Upper lobe of left lung (tissue), 6 donors: Measurements from ENCODE around the gene FLYWCH2. TPM values are rescaled to one million over a fixed set of nuclear protein-coding genes. Genes with fewer than 3 reads are reported as not detected.

Experiments
- ATAC-seq, 2 donors: fragments of 200-7000 bp; cut with Tn5 transposase; one replicate each; pipeline ENCODE4 v1.9.1; 2022; ENCODE audit warnings: mild to moderate bottlenecking in 2 of 2, moderate library complexity in 2 of 2; ENCODE audit not compliant: low FRiP score in 2 of 2
- DNase-seq, 2 donors: peaks; one replicate each; pipeline ENCODE4 v3.0.0-alpha.2; 2019 to 2020
- H3K27ac ChIP-seq, 4 donors: fragments of 200-600 bp; sonication (generic); one replicate each; pipeline ENCODE4 v1.5.1; 2016 to 2019
- H3K27me3 ChIP-seq, 4 donors: fragments of 200-600 bp; sonication (generic); one replicate each; pipeline ENCODE4 v1.5.1; 2017 to 2019
- H3K36me3 ChIP-seq, 4 donors: fragments of 200-600 bp; sonication (generic); one replicate each; pipeline ENCODE4 v1.5.1; 2016 to 2019
- H3K4me1 ChIP-seq, 4 donors: fragments of 200-600 bp; sonication (generic); one replicate each; pipeline ENCODE4 v1.5.1; 2018 to 2019
- H3K4me3 ChIP-seq, 4 donors: fragments of 200-600 bp; sonication (generic); one replicate each; pipeline ENCODE4 v1.5.1; 2017 to 2019; ENCODE audit warnings: mild to moderate bottlenecking in 2 of 4, moderate library complexity in 1 of 4
- H3K9me3 ChIP-seq, 4 donors: fragments of 200-600 bp; sonication (generic); one replicate each; pipeline ENCODE4 v1.5.1; 2018 to 2019
- CTCF ChIP-seq, 6 experiments: fragments of 450-650 bp in 4 of 6; fragments of 200-600 bp in 2 of 6; sonication (generic) in 2 of 6; IDR thresholded peaks; one replicate each; pipeline ENCODE4 v1.5.1; 2016 to 2019; ENCODE audit warnings: antibody characterized with exemption in 6 of 6
- EP300 ChIP-seq, 4 donors: sonication (generic); formaldehyde crosslinking; IDR thresholded peaks; one replicate each; pipeline ENCODE4 v1.5.1; 2017; ENCODE audit warnings: antibody characterized with exemption in 4 of 4, control low read depth in 2 of 4
- POLR2A ChIP-seq, 4 donors: fragments of 450-650 bp; IDR thresholded peaks; one replicate each; pipeline ENCODE4 v1.5.1; 2016 to 2017; ENCODE audit warnings: antibody characterized with exemption in 4 of 4, mild to moderate bottlenecking in 2 of 4
- POLR2AphosphoS5 ChIP-seq, 2 donors: sonication (generic); formaldehyde crosslinking; IDR thresholded peaks; one replicate each; pipeline ENCODE4 v1.5.1; 2017; ENCODE audit warnings: antibody characterized with exemption in 2 of 2
- WGBS, 2 donors: methylation state at CpG; one replicate each; pipeline ENCODE4 v1.1.5; 2017 to 2018; 5-methylcytosine and 5-hydroxymethylcytosine counted together
- total RNA-seq, 6 donors: library from RNA; depleted of rRNA in 4 of 6; stranded (reverse); fragments of >200 nt in 4 of 6; gene quantifications; one replicate each; pipeline versions ENCODE4 v1.1.0 to v1.2.1, GENCODE V29; 2016 to 2021
- donor health status: DM: no; HTN: no; CAD: no; lungs with moderate emphysema.
- donor health status: DM: no; HTN: yes; CAD: no; lungs with severe emphysema.

The FLYWCH2 gene
- total RNA-seq, 6 donors from 2014 or later, result 31.2 to 70.1 (median 39.7) TPM

GRCh38 chr16:2883458-2883908 lies 468 bp downstream of the FLYWCH2 start:
- WGBS, 2 donors, result 0 to 5% methylated on average over 4 to 31 of the region's 31 CpGs
- peak in 1 of 2 donors; percentile 90 for DNase-seq

GRCh38 chr16:2884041-2884451 lies 1.0 kb downstream of the FLYWCH2 start:
- no peak for DNase-seq
- peak overlapping the region; percentile 75 to 93 (median 85) for H3K4me3 ChIP-seq
- peaks cover 11 to 20% (median 14%) of the 10 kb centered on the region in 4 donors for H3K4me1 ChIP-seq
- no peak for ATAC-seq
- no peaks in the 10 kb centered on the region for H3K27me3 ChIP-seq
- peak overlapping the region; percentile 95 to 98 (median 96) for H3K27ac ChIP-seq
- no peaks in the 10 kb centered on the region for H3K36me3 ChIP-seq
- no peaks in the 10 kb centered on the region for H3K9me3 ChIP-seq
- 62 to 70% methylated on average over 13 to 18 of the region's 18 CpGs for WGBS, 2 donors
- TF ChIP-seq CTCF (IDR thresholded peaks at IDR 0.05) (no peak), POLR2A (IDR thresholded peaks at IDR 0.05) (no peak), EP300 (IDR thresholded peaks at IDR 0.05) (no peak), POLR2AphosphoS5 (IDR thresholded peaks at IDR 0.05) (no peak)

More at GRCh38 chr16:2883458-2883908, 468 bp downstream of the FLYWCH2 start:
- Histone ChIP-seq H3K4me1 (peaks cover 11 to 20% (median 14%) of the 10 kb centered on the region in 4 donors), H3K9me3 (no peaks in the 10 kb centered on the region), H3K36me3 (no peaks in the 10 kb centered on the region), H3K27ac (peak overlapping the region; percentile 95 to 98 (median 96)), H3K27me3 (no peaks in the 10 kb centered on the region), H3K4me3 (peak overlapping the region; percentile 75 to 93 (median 85))
- ATAC-seq, result peak in 1 of 2 donors; percentile 28
- TF ChIP-seq POLR2AphosphoS5 (IDR thresholded peaks at IDR 0.05) (no peak), POLR2A (IDR thresholded peaks at IDR 0.05) (peak in 1 of 4 donors; percentile 5)

GRCh38 chr16:2894231-2894630 lies 11.2 kb downstream of the FLYWCH2 start:
- peaks cover 0 to 12% (median 9%) of the 10 kb centered on the region in 4 donors for H3K4me1 ChIP-seq
- ATAC-seq (no peak), DNase-seq (peak in 1 of 2 donors; percentile 60)
- peaks cover 0 to 28% (median 11%) of the 10 kb centered on the region in 4 donors for H3K36me3 ChIP-seq
- no peaks in the 10 kb centered on the region for H3K27me3 ChIP-seq
- TF ChIP-seq POLR2A (IDR thresholded peaks at IDR 0.05) (no peak), POLR2AphosphoS5 (IDR thresholded peaks at IDR 0.05) (no peak), CTCF (IDR thresholded peaks at IDR 0.05) (no peak)
- no peak overlapping the region for H3K27ac ChIP-seq
- H3K9me3 ChIP-seq, result no peaks in the 10 kb centered on the region
- H3K4me3 ChIP-seq, result no peak overlapping the region
- 90 to 93% methylated on average over 31 of the region's 31 CpGs for WGBS, 2 donors

- Histone ChIP-seq H3K27ac (no peak overlapping the region), H3K36me3 (peaks cover 0 to 33% (median 13%) of the 10 kb centered on the region in 4 donors), H3K4me3 (no peak overlapping the region), H3K9me3 (no peaks in the 10 kb centered on the region), H3K27me3 (no peaks in the 10 kb centered on the region), H3K4me1 (peaks cover 0 to 12% (median 7%) of the 10 kb centered on the region in 4 donors)
- DNase-seq, result no peak
- WGBS, 2 donors, result 79 to 89% methylated on average over 3 to 4 of the region's 4 CpGs
- TF ChIP-seq POLR2AphosphoS5 (IDR thresholded peaks at IDR 0.05), result no peak
- no peak for TF ChIP-seq POLR2A (IDR thresholded peaks at IDR 0.05)
- no peak for TF ChIP-seq CTCF (IDR thresholded peaks at IDR 0.05)
- no peak for TF ChIP-seq EP300 (IDR thresholded peaks at IDR 0.05)
- ATAC-seq, result no peak
Measured at GRCh38 chr16:2895813-2896212, 12.8 kb downstream of the FLYWCH2 start.

GRCh38 chr16:2896480-2897010 lies 13.5 kb downstream of the FLYWCH2 start:
- Histone ChIP-seq H3K27ac (no peak overlapping the region), H3K27me3 (no peaks in the 10 kb centered on the region), H3K4me1 (peaks cover 0 to 4% (median under 1%) of the 10 kb centered on the region in 4 donors), H3K9me3 (no peaks in the 10 kb centered on the region), H3K36me3 (peaks cover 0 to 33% (median 13%) of the 10 kb centered on the region in 4 donors), H3K4me3 (no peak overlapping the region)
- ATAC-seq (peak in 1 of 2 donors; percentile 6), DNase-seq (peak in 1 of 2 donors; percentile 81)
- no peak for TF ChIP-seq POLR2AphosphoS5 (IDR thresholded peaks at IDR 0.05)
- TF ChIP-seq EP300 (IDR thresholded peaks at IDR 0.05), result no peak
- no peak for TF ChIP-seq CTCF (IDR thresholded peaks at IDR 0.05)
- TF ChIP-seq POLR2A (IDR thresholded peaks at IDR 0.05), result no peak
- 93 to 94% methylated on average over 11 to 13 of the region's 19 CpGs for WGBS, 2 donors
